Measurements from ENCODE around the gene NELFA.
"Not testable (repeated sequence)": the region's sequence is repeated elsewhere in the genome, so short reads cannot be mapped to it uniquely, and the experiment has no call there.

Gene NELFA

DNA sequence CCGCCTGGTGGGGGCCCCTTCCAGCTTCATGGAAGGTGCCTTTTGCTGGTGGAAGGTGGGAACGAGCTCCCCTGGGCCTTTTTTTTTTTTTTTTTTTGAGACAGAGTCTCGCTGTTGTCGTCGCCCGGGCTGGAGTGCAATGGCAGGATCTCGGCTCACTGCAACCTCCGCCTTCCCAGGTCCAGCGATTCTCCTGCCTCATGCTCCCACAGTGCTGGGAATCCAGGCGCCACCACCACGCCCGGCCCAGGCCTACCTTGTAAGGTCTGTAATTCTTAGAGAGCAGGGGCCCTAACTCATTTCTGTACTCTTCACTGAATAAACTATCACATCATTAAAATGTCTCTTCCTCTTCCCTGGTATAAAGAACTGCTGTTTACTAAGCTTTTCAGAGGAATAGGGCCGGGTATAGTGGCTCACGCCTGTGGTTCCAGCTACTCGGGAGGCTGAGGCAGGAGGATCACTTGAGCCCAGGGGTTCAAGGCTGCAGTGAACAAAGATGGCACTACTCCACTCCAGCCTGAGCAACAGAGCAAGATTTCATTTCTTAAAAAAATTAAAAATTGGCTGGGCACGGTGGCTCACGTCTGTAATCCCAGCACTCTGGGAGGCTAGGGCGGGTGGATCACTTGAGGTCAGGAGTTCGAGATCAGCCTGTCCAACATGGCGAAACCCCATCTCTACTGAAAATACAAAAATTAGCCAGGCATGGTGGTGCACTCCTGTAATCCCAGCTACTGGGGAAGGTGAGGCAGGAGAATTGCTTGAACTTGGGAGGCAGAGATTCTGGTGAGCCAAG is 14.9 kb downstream of the NELFA start:
- not testable (repeated sequence) for DNase-seq (ENCODE audit: low read depth)

DNA sequence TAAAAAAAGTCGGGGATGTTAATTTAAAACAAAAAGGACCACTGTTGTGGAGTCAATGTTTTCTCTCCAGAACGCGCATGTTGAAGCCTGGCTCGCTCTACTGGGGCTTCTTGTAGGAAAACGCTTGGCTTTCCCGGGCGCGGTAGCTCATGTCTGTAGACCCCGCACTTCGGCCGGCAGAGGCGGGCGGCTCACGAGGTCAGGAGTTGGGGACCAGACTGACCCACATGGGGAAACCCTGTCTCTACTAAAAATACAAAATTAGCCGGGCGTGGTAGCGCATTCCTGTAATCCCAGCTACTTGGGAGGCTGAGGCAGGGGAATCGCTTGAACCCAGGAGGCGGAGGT is 15.6 kb downstream of the NELFA start:
- no peak for DNase-seq (ENCODE audit: low read depth)

- no peak for DNase-seq (ENCODE audit: low read depth)
These were observed 16.2 kb downstream of the NELFA start for GRCh38 chr4:1992468-1993168.

DNA sequence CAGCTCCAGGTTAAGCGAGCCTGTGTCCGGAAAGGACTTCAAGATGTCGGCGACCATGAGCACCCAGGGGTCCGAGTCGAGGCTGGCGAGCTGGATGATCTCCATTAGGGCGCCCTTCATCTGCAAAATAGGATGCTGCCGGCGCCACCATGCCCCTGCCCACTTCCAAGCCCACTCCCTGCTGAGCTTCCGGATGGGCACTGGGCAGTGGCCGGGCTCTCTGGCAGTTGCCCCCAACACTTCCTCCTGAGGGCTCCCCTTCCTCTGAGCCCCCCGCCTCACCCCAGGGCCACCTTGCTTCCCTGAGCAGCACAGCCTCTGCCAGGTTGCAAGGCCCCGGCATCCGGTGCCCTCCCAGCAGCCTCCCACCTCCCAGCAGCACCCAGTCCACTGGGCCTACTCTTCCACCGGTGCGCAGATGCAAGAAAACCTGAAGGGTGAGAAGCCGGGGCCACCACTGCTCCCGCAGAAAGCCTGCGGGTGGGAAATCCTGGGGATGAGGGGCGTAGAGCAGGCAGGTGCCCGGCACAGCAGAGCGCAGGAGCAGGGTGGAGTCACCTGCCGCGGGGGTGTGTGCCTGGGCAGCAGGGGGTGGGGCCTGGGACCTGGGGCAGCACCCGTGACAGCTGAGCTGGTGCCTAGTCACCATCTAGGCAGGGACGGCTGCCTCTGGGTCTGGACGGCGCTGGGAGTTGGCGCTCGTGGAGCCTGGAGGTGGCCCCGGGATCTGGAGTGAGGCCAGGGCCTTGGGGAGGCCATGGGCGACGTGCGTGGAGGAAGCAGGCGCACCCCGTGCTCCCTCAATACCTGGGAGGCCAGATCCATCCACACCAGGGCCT is 17.0 kb downstream of the NELFA start:
- DNase-seq (ENCODE audit: low read depth): no peak

GRCh38 chr4:1991087-1991486 is 17.7 kb downstream of the NELFA start:
- no peak for DNase-seq (ENCODE audit: low read depth)

GRCh38 chr4:1990676-1991075 is 18.1 kb downstream of the NELFA start:
- DNase-seq (ENCODE audit: low read depth): no peak

- no peak for DNase-seq (ENCODE audit: low read depth)
These were observed 18.5 kb downstream of the NELFA start for GRCh38 chr4:1990348-1990645.

DNA sequence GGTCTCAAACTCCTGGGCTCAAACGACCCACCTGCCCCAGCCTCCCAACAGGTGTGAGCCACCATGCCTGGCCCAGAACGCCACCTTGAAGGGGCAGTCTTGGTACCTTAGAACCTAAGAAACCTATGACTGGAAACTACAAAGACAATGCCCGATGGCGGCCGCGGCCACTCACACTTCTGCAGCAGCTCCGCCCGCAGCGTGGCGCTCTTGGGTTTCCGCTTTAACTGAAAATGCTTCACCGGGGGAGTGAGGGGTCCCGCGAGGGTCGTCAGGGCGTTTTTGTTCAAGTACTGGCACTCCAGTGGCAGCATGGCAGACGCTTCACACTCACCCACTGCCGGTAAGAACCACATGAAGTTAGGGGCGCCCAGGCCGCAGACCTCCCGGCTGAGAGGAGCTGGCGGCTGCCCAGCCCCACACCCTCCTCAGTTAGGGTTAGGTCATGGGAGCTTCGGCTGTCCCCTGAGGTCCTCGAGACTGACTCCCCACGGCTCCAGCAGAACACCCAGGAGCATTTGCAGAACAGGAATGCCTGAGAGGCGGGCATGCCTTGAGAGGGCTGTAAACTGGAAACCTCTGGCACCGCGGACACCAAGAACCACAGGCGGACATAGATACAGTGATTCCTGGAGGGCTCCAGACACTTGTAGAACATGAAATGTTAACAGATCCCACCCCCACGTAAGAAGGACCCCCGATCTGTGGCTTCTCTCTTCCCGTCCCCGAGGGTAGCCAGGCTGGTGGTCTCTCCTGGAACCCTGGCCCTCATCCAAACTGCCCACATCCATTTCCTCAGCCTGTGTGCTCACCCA is 19.0 kb downstream of the NELFA start:
- DNase-seq (ENCODE audit: low read depth): no peak

- DNase-seq (ENCODE audit: low read depth): no peak
These were observed 20.4 kb downstream of the NELFA start for GRCh38 chr4:1988327-1988724.

- DNase-seq (ENCODE audit: low read depth): no peak
These were observed 20.9 kb downstream of the NELFA start for GRCh38 chr4:1987721-1988326.

- DNase-seq (ENCODE audit: low read depth): no peak
These were observed 21.5 kb downstream of the NELFA start for GRCh38 chr4:1987296-1987695.

GRCh38 chr4:1986578-1987210 is 22.1 kb downstream of the NELFA start:
- no peak for DNase-seq (ENCODE audit: low read depth)

DNA sequence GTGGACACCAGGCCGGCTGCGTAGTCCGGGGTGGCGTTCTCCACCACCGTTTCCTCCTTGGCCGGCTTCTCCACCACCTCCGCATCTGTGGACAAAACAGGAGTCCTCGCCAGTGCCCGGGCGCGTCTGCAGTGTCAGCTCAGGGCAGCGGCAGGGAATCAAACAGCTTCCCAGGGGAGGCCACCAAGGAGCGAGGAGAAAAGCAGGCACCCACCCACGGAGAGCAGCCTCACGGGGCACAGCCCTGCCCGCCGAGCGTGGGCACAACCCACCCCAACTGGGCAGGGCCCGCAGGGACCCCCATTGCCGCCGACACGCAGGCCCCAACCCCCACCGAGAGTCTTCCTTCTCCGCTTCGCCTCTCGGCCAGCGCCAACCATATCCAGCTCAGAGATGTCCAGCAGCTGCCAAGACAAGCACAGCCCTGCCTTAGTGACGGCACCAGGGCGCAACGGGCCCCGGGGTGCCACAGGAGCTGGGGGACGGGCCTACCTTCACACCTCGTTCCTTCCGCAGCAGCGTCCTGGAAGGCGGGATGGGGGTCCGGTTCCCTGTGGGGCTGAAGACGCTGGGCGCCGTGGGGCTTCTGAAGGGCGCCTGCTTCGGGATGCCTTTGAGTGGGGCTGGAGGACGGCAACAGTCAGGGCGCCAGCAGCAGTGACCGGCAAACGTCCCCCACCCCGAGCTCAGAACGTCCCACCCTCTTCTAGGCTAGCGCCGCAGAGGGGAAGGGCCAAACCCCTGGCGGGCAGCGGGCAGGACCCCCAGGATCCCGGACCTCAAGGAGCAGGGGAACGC is 22.8 kb downstream of the NELFA start:
- no peak for DNase-seq (ENCODE audit: low read depth)

DNA sequence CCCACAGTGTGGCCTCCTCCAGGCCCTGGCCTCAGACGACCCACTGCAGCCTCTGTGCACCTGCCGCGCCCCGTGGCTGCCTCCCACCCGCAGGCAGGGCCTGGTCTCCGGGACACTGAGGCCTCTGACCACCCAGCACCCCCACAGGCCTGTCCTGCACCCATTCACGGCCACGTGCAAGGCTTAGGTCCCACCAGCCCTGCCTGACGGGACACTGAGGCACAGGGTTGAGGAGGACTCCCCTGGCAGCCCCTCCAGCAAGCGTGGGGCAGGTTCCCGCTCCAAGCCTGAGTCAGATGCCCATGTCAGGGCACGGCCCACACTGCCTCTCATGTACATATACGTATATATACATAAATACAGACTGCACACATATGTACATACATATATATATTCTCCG is 23.5 kb downstream of the NELFA start:
- DNase-seq (ENCODE audit: low read depth): no peak

- DNase-seq (ENCODE audit: low read depth): no peak
These were observed 24.2 kb downstream of the NELFA start for GRCh38 chr4:1984406-1985191.

DNA sequence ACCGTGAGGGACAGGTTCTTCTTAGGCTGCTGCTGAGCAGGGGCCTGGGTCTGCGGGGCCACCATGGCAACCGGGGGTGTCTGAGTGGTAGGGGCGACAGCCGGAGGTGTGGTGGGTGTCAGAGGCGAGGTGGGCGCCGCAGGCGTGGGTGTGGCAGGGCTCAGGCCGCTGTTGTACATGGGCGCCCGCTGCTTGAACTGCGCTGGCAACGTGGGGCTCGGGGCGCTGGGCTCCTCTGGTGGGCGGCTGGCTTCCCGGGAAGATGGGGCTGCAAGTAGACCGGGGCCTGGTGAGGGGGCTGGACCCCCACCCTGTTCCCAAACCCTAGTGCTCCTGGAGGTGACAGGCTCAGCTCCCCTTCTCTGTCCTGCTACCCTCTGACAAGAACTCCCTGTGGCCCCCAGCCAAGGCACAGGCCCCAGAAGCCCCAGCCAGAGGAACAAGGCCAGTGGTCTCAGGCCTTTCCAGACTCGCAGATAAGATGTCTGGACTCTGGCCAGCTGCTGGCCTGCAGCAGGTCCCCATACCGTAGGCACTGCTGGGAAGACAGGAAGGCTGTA is 24.8 kb downstream of the NELFA start:
- DNase-seq (ENCODE audit: low read depth): no peak

DNA sequence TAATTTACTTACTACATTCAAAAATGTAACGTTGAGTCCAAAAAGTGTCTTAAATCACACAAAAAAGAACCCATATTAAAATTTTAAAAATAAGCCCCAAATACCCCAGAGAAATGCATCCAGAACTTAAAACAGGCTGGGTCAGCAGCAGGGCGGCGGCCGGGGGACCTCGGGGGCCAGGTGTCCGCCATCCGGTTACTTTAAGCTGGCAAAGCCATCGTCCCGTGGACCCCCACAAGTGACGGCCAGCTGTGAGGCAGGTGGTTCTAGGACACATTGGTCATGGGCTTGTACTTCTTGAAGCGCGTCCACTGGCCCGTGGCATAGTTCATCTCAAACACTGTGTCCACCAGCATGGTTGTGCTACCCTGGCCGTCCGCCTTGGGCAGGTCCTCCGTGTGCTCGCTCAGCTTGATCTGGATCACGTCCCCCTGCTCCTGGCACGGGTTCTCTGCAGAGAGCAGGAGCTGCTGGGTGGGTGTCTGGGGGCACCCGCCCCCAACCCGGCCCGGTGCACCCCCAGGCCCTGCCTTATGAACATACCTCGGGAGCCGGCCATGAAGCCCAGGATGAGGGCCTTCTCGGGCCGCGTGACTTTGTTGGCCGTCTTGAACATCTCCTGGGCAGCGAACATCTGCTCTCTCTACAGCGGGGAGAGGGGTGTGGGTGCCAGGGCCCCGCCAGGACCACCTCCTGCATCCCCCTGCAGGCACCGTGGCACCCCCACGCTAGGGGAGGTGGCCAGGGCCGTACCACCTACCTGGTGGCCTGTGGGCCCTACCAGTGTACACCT is 25.5 kb downstream of the NELFA start:
- DNase-seq (ENCODE audit: low read depth): no peak

All from fibroblast of the conjunctiva (primary cell).